Epithelial cell of prostate (primary cell): ENCODE measurements around the gene CPLX4.

Experiments
- DNase-seq: peaks from one replicate; pipeline ENCODE4 v3.0.0-alpha.2; 2011; ENCODE audit warnings: low read depth, low spot score
- H3K27ac ChIP-seq: fragments of 450-650 bp; 2 replicates; pipeline ENCODE4 v1.5.1; 2017; ENCODE audit warnings: mild to moderate bottlenecking

The CPLX4 gene

GRCh38 chr18:59308938-59309260, 9.6 kb downstream of the CPLX4 start:
- DNase-seq = no peak
- no peak overlapping the region for H3K27ac ChIP-seq

GRCh38 chr18:59308248-59308937, 10.1 kb downstream of the CPLX4 start:
- DNase-seq = no peak
- H3K27ac ChIP-seq = no peak overlapping the region

- no peak for DNase-seq
- no peak overlapping the region for H3K27ac ChIP-seq
Observed at GRCh38 chr18:59306640-59307039, 11.8 kb downstream of the CPLX4 start.

- no peak for DNase-seq
- H3K27ac ChIP-seq = no peak overlapping the region
Observed at GRCh38 chr18:59305295-59305694, 13.2 kb downstream of the CPLX4 start.

GRCh38 chr18:59303656-59304195, 14.7 kb downstream of the CPLX4 start:
- no peak for DNase-seq
- H3K27ac ChIP-seq = no peak overlapping the region

GRCh38 chr18:59303006-59303405, 15.4 kb downstream of the CPLX4 start:
- DNase-seq = no peak
- H3K27ac ChIP-seq = no peak overlapping the region

GRCh38 chr18:59301929-59302328, 16.5 kb downstream of the CPLX4 start:
- no peak overlapping the region for H3K27ac ChIP-seq
- DNase-seq = no peak

GRCh38 chr18:59300676-59301285, 17.7 kb downstream of the CPLX4 start:
- DNase-seq = peak; percentile 6
- no peak overlapping the region for H3K27ac ChIP-seq

GRCh38 chr18:59298871-59299270, 19.6 kb downstream of the CPLX4 start:
- DNase-seq = no peak
- H3K27ac ChIP-seq = no peak overlapping the region

- no peak for DNase-seq
- H3K27ac ChIP-seq = no peak overlapping the region
Observed at GRCh38 chr18:59293317-59293716, 25.1 kb downstream of the CPLX4 start.

GRCh38 chr18:59286341-59286740, 32.1 kb downstream of the CPLX4 start:
- H3K27ac ChIP-seq = no peak overlapping the region
- DNase-seq = no peak

- DNase-seq = no peak
- no peak overlapping the region for H3K27ac ChIP-seq
Observed at GRCh38 chr18:59282341-59282740, 36.1 kb downstream of the CPLX4 start.

- DNase-seq = no peak
- no peak overlapping the region for H3K27ac ChIP-seq
Observed at GRCh38 chr18:59279722-59280121, 38.7 kb downstream of the CPLX4 start.

- DNase-seq = no peak
- H3K27ac ChIP-seq = no peak overlapping the region
Observed at GRCh38 chr18:59279193-59279592, 39.3 kb downstream of the CPLX4 start.

GRCh38 chr18:59278793-59279192, 39.7 kb downstream of the CPLX4 start:
- no peak for DNase-seq
- H3K27ac ChIP-seq = no peak overlapping the region

- H3K27ac ChIP-seq = no peak overlapping the region
- no peak for DNase-seq
Observed at GRCh38 chr18:59276047-59276446, 42.4 kb downstream of the CPLX4 start.

- no peak overlapping the region for H3K27ac ChIP-seq
- no peak for DNase-seq
Observed at GRCh38 chr18:59275406-59275949, 43.0 kb downstream of the CPLX4 start.

- H3K27ac ChIP-seq = no peak overlapping the region
- no peak for DNase-seq
Observed at GRCh38 chr18:59274533-59274928, 43.9 kb downstream of the CPLX4 start.

- no peak overlapping the region for H3K27ac ChIP-seq
- no peak for DNase-seq
Observed at GRCh38 chr18:59273759-59274532, 44.5 kb downstream of the CPLX4 start.

- no peak for DNase-seq
- H3K27ac ChIP-seq = no peak within 1 kb of the TSS
Observed at GRCh38 chr18:59272891-59273758, 45.3 kb downstream of the CPLX4 start, which contains the start of gene RAX. Gene RAX (minus strand): TSS chr18:59273454. CDS start chr18:59273206, 248 bp downstream.
